ENCODE data around the gene ANKRD28.

DNA sequence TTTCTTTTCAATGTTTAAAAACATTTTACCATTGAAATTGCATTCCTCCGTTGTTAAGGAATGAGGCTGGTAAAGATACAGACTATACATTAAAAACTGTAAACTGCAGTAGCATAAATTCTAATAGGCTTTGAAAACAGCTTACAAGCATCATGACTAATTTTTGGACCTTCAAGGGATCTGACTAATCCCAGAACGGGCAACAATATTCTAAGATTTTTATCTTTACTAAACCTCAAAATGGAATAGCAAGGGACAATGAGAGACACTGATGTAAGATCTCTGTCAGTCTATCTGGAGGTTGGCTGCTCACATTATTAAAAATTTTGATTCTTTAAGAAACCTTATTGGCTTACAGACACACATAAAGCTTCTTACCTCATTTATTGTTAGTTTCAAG is 121.5 kb downstream of the ANKRD28 start:
- TF ChIP-seq, protein P1, sequence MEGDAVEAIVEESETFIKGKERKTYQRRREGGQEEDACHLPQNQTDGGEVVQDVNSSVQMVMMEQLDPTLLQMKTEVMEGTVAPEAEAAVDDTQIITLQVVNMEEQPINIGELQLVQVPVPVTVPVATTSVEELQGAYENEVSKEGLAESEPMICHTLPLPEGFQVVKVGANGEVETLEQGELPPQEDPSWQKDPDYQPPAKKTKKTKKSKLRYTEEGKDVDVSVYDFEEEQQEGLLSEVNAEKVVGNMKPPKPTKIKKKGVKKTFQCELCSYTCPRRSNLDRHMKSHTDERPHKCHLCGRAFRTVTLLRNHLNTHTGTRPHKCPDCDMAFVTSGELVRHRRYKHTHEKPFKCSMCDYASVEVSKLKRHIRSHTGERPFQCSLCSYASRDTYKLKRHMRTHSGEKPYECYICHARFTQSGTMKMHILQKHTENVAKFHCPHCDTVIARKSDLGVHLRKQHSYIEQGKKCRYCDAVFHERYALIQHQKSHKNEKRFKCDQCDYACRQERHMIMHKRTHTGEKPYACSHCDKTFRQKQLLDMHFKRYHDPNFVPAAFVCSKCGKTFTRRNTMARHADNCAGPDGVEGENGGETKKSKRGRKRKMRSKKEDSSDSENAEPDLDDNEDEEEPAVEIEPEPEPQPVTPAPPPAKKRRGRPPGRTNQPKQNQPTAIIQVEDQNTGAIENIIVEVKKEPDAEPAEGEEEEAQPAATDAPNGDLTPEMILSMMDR (IDR thresholded peaks at IDR 0.05; ENCODE audit: control extremely low read depth in 1 of 3, insufficient read depth in 1 of 3, low read depth in 1 of 3, low read length in 3 of 3) = no peak
- TF ChIP-seq, protein P2, sequence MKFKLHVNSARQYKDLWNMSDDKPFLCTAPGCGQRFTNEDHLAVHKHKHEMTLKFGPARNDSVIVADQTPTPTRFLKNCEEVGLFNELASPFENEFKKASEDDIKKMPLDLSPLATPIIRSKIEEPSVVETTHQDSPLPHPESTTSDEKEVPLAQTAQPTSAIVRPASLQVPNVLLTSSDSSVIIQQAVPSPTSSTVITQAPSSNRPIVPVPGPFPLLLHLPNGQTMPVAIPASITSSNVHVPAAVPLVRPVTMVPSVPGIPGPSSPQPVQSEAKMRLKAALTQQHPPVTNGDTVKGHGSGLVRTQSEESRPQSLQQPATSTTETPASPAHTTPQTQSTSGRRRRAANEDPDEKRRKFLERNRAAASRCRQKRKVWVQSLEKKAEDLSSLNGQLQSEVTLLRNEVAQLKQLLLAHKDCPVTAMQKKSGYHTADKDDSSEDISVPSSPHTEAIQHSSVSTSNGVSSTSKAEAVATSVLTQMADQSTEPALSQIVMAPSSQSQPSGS (IDR thresholded peaks at IDR 0.05; ENCODE audit: low read length) = no peak
- TF ChIP-seq POLR2AphosphoS5 (IDR thresholded peaks at IDR 0.05; ENCODE audit: low read depth, low read length) (no peak), CEBPB (IDR thresholded peaks at IDR 0.05; ENCODE audit: low read depth, low read length) (no peak), EP300 (IDR thresholded peaks at IDR 0.05; ENCODE audit: borderline replicate concordance in 1 of 2, low read depth in 2 of 2, low read length in 2 of 2) (no peak), CHD1 (IDR thresholded peaks at IDR 0.05; ENCODE audit: low read depth, low read length) (no peak), YY1 (IDR thresholded peaks at IDR 0.05; ENCODE audit: low read depth, low read length) (no peak), CREB1 (IDR thresholded peaks at IDR 0.05) (no peak)
- TF ChIP-seq, protein P3, sequence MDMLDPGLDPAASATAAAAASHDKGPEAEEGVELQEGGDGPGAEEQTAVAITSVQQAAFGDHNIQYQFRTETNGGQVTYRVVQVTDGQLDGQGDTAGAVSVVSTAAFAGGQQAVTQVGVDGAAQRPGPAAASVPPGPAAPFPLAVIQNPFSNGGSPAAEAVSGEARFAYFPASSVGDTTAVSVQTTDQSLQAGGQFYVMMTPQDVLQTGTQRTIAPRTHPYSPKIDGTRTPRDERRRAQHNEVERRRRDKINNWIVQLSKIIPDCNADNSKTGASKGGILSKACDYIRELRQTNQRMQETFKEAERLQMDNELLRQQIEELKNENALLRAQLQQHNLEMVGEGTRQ (IDR thresholded peaks at IDR 0.05; ENCODE audit: low read length) = no peak
